ENCODE measurements around the gene EVI5L. TPM values are rescaled to one million over a fixed set of nuclear protein-coding genes. Genes with fewer than 3 reads are reported as not detected.

The EVI5L gene
- total and polyA plus RNA-seq, 2 of the 13 experiments (the other 11 are each of a cell fraction or from before 2014, with no cell fraction given), result 1.7 to 2.4 TPM

GRCh38 chr19:7903244-7904073 is 73.4 kb downstream of the EVI5L start, which contains the start of gene MAP2K7 (continued):
- TF ChIP-seq THAP9 (CRISPR knock-in tag; IDR thresholded peaks at IDR 0.05; ENCODE audit: borderline replicate concordance) (peak; percentile 81), MXI1 (IDR thresholded peaks at IDR 0.05; ENCODE audit: borderline replicate concordance, low read depth, low read length) (peak; percentile 86; the same call in 1 of the 3 replicates), PRMT3 (CRISPR knock-in tag; IDR thresholded peaks at IDR 0.05; ENCODE audit: borderline replicate concordance, low read depth) (peak; percentile 31; the same call in 1 of the 2 replicates), LCORL (IDR thresholded peaks at IDR 0.05) (no peak), LCORL (CRISPR knock-in tag; IDR thresholded peaks at IDR 0.05) (peak; percentile 39), NAIF1 (CRISPR knock-in tag; IDR thresholded peaks at IDR 0.05; ENCODE audit: borderline replicate concordance) (no peak), GABPA (IDR thresholded peaks at IDR 0.05; ENCODE audit: low read depth, low read length) (no peak), GABPA (CRISPR knock-in tag; IDR thresholded peaks at IDR 0.05; ENCODE audit: low read depth) (0 out of 2 replicates have a peak, but pooled peaks have one; percentile 0), NRL (CRISPR knock-in tag; IDR thresholded peaks at IDR 0.05; ENCODE audit: borderline replicate concordance) (peak; percentile 92; the same call in 1 of the 2 replicates), ATF2 (CRISPR knock-in tag; IDR thresholded peaks at IDR 0.05) (peak; percentile 84), MED13 (CRISPR knock-in tag; IDR thresholded peaks at IDR 0.05) (0 out of 2 replicates have a peak, but pooled peaks have one; percentile 66), ZNF720 (CRISPR knock-in tag; IDR thresholded peaks at IDR 0.05) (no peak), ZNF782 (CRISPR knock-in tag; IDR thresholded peaks at IDR 0.05; ENCODE audit: borderline replicate concordance) (peak; percentile 32; the same call in 1 of the 2 replicates), PHB2 (IDR thresholded peaks at IDR 0.05; ENCODE audit: partially characterized antibody) (no peak), MATR3 (CRISPR knock-in tag; IDR thresholded peaks at IDR 0.05) (no peak), KLF12 (CRISPR knock-in tag; IDR thresholded peaks at IDR 0.05; ENCODE audit: borderline replicate concordance) (peak; percentile 81; the same call in 1 of the 2 replicates), ZNF331 (CRISPR knock-in tag; IDR thresholded peaks at IDR 0.05) (peak; percentile 81)
- TF ChIP-seq, protein P1, sequence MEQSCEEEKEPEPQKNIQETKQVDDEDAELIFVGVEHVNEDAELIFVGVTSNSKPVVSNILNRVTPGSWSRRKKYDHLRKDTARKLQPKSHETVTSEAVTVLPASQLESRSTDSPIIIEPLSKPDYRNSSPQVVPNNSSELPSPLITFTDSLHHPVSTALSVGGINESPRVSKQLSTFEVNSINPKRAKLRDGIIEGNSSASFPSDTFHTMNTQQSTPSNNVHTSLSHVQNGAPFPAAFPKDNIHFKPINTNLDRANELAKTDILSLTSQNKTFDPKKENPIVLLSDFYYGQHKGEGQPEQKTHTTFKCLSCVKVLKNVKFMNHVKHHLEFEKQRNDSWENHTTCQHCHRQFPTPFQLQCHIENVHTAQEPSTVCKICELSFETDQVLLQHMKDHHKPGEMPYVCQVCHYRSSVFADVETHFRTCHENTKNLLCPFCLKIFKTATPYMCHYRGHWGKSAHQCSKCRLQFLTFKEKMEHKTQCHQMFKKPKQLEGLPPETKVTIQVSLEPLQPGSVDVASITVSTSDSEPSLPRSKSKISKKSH (CRISPR knock-in tag; IDR thresholded peaks at IDR 0.05; ENCODE audit: borderline replicate concordance), result 0 out of 2 replicates have a peak, but pooled peaks have one; percentile 17
